SHP77 (cell line): ENCODE data around the gene PDIK1L.

Source experiments
- DNase-seq, 2 experiments: peaks; one replicate each; lab custom pipeline; 2025; lab: John Stamatoyannopoulos, UW

Gene PDIK1L

GRCh38 chr1:26171084-26172072 lies 59.8 kb downstream of the PDIK1L start, which contains the start of gene ZNF593OS:
Gene ZNF593OS, minus strand, starts transcription at chr1:26171832. Its CDS starts 171 bp downstream, at chr1:26171661.
- no peak for DNase-seq
